Neural cell (in vitro differentiated cells): ENCODE data around the gene CTU1. TPM values are rescaled to one million over a fixed set of nuclear protein-coding genes. Genes with fewer than 3 reads are reported as not detected.

Experiments
- H2AFZ ChIP-seq: fragments of 200-600, 300-800 bp; sonication (generic), shearing (Covaris generic); 2 replicates; pipeline ENCODE4 v1.6.0; 2014; ENCODE audit warnings: low read depth, mild to moderate bottlenecking, antibody characterized with exemption, low read length, moderate library complexity
- H3F3A ChIP-seq: fragments of 200-600 bp; shearing (Covaris generic); 2 replicates; pipeline ENCODE4 v1.6.1; 2016; ENCODE audit warnings: mild to moderate bottlenecking, moderate library complexity, mixed read lengths, antibody characterized with exemption, low read length; ENCODE audit not compliant: insufficient read depth, poor library complexity, severe bottlenecking
- H3K27ac ChIP-seq: fragments of 200-600, 300-800 bp; sonication (generic), shearing (Covaris generic); 2 replicates; pipeline ENCODE4 v1.5.1; 2014; ENCODE audit warnings: mild to moderate bottlenecking, low read length, moderate library complexity
- H3K27me3 ChIP-seq: fragments of 300-800, 200-600 bp; sonication (generic), shearing (Covaris generic); 2 replicates; pipeline ENCODE4 v1.6.0; 2014; ENCODE audit warnings: mild to moderate bottlenecking, low read depth, low read length, moderate library complexity; ENCODE audit not compliant: insufficient read depth
- H3K36me3 ChIP-seq: fragments of 300-800, 200-600 bp; sonication (generic), shearing (Covaris generic); 2 replicates; pipeline ENCODE4 v1.5.1; 2014; ENCODE audit warnings: mild to moderate bottlenecking, antibody characterized with exemption, low read length, moderate library complexity; ENCODE audit not compliant: insufficient read depth
- H3K4me2 ChIP-seq: fragments of 300-800, 200-600 bp; sonication (generic), shearing (Covaris generic); 2 replicates; pipeline ENCODE4 v1.6.0; 2014; ENCODE audit warnings: mild to moderate bottlenecking, low read length
- H3K4me3 ChIP-seq: fragments of 300-800, 200-600 bp; sonication (generic), shearing (Covaris generic); 2 replicates; pipeline ENCODE4 v1.5.1; 2014; ENCODE audit warnings: mild to moderate bottlenecking, low read length, moderate library complexity
- H3K79me2 ChIP-seq: fragments of 200-600 bp; shearing (Covaris generic); replicated peaks from 2 replicates; pipeline ENCODE4 v1.6.0; 2014; ENCODE audit warnings: mild to moderate bottlenecking, low read length, moderate library complexity; ENCODE audit not compliant: insufficient read depth
- H3K9ac ChIP-seq: fragments of 300-800, 200-600 bp; sonication (generic), shearing (Covaris generic); 2 replicates; pipeline ENCODE4 v1.6.1; 2016; ENCODE audit warnings: mild to moderate bottlenecking, low read length, mixed read lengths
- H3K9me2 ChIP-seq: fragments of 200-600 bp; shearing (Covaris generic); 2 replicates; pipeline ENCODE4 v1.6.1; 2016; ENCODE audit warnings: mild to moderate bottlenecking, low read length, mixed read lengths; ENCODE audit not compliant: insufficient read depth
- H3K9me3 ChIP-seq: fragments of 200-600, 300-800 bp; sonication (generic), shearing (Covaris generic); 2 replicates; pipeline ENCODE4 v1.6.1; 2016; ENCODE audit warnings: mild to moderate bottlenecking, mixed run types, low read length, moderate library complexity, mixed read lengths
- H4K20me1 ChIP-seq: fragments of 200-600 bp; shearing (Covaris generic); 2 replicates; pipeline ENCODE4 v1.6.1; 2016; ENCODE audit warnings: mild to moderate bottlenecking, mixed run types; ENCODE audit not compliant: insufficient read depth
- EP300 ChIP-seq: fragments of 450-650 bp; conservative IDR thresholded peaks from 2 replicates; pipeline ENCODE4 v1.6.1; 2014; ENCODE audit warnings: antibody characterized with exemption, mild to moderate bottlenecking, moderate library complexity; ENCODE audit not compliant: poor library complexity, severe bottlenecking
- EZH2 ChIP-seq: fragments of 200-600, 300-800 bp; shearing (Covaris generic), sonication (generic); IDR thresholded peaks from 2 replicates; pipeline ENCODE4 v1.6.1; 2014; ENCODE audit warnings: antibody characterized with exemption, low read length, borderline replicate concordance, mild to moderate bottlenecking; ENCODE audit not compliant: insufficient read depth, poor library complexity, severe bottlenecking
- MXI1 ChIP-seq: fragments of 450-650 bp; conservative IDR thresholded peaks from 2 replicates; pipeline ENCODE4 v1.6.1; 2014; ENCODE audit warnings: antibody characterized with exemption, mild to moderate bottlenecking; ENCODE audit not compliant: poor library complexity, severe bottlenecking
- POLR2AphosphoS5 ChIP-seq: IDR thresholded peaks from 2 replicates; pipeline ENCODE4 v1.6.1; 2012
- RAD21 ChIP-seq: fragments of 450-650 bp; conservative IDR thresholded peaks from 2 replicates; pipeline ENCODE4 v1.6.1; 2014; ENCODE audit warnings: antibody characterized with exemption, mild to moderate bottlenecking, moderate library complexity
- SMC3 ChIP-seq: fragments of 450-650 bp; conservative IDR thresholded peaks from 2 replicates; pipeline ENCODE4 v1.6.1; 2014; ENCODE audit warnings: antibody characterized with exemption, mild to moderate bottlenecking, moderate library complexity; ENCODE audit not compliant: poor library complexity
- TAF1 ChIP-seq: IDR thresholded peaks from 2 replicates; pipeline ENCODE4 v1.6.1; 2012; ENCODE audit warnings: low read depth
- polyA plus RNA-seq: library from polyadenylated mRNA; depleted of rRNA; stranded (reverse); fragments of >200 nt; gene quantifications from 2 replicates; pipeline ENCODE4 v1.2.3, GENCODE V29; 2014
- TF ChIP-seq, protein P1 (sequence below): IDR thresholded peaks from 2 replicates; pipeline ENCODE4 v1.6.1; 2012; ENCODE audit warnings: borderline replicate concordance
- TF ChIP-seq, protein P2 (sequence below): fragments of 450-650 bp; IDR thresholded peaks from 2 replicates; pipeline ENCODE4 v1.5.1; 2014; ENCODE audit warnings: antibody characterized with exemption, mild to moderate bottlenecking, moderate library complexity; ENCODE audit not compliant: poor library complexity, severe bottlenecking

CTU1 gene
- polyA plus RNA-seq, 1 donor from 2014 or later: 12.6 TPM

DNA sequence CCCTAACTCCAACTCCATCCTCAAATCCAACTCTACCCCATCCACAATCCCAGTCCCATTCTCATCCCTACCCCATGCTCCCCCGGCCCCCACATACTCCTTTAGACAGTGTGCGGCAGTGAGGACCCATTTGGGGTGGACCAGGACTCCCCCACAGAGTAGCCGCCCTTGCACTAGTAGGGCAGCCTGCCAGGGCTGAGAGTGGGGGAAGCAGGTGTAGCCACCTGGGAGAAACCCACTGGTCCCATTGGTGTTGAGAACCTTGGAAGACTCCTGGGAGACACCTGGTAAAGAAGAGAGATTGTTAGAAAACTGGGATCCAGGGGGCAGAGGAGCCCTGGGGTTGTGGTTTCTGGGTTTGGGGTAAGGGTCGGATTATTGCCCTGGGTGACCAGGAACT lies 47.9 kb downstream of the CTU1 start:
- Histone ChIP-seq H3K4me3 (no peak overlapping the region), H3K36me3 (no peaks in the 10 kb centered on the region), H3K9me3 (no peaks in the 10 kb centered on the region), H3F3A (no peaks in the 10 kb centered on the region), H3K27me3 (peaks cover 9% of the 10 kb centered on the region), H4K20me1 (no peaks in the 10 kb centered on the region), H3K9ac (no peak overlapping the region), H3K79me2 (no peaks in the 10 kb centered on the region), H3K9me2 (no peaks in the 10 kb centered on the region), H3K27ac (no peak overlapping the region), H3K4me2 (no peak overlapping the region), H2AFZ (no peak overlapping the region)
- TF ChIP-seq POLR2AphosphoS5: no peak
- TF ChIP-seq EZH2: no peak
- TF ChIP-seq RAD21: no peak
- no peak for TF ChIP-seq MXI1
- TF ChIP-seq TAF1: no peak
- TF ChIP-seq EP300: no peak
- no peak for TF ChIP-seq SMC3
- TF ChIP-seq, protein P1, sequence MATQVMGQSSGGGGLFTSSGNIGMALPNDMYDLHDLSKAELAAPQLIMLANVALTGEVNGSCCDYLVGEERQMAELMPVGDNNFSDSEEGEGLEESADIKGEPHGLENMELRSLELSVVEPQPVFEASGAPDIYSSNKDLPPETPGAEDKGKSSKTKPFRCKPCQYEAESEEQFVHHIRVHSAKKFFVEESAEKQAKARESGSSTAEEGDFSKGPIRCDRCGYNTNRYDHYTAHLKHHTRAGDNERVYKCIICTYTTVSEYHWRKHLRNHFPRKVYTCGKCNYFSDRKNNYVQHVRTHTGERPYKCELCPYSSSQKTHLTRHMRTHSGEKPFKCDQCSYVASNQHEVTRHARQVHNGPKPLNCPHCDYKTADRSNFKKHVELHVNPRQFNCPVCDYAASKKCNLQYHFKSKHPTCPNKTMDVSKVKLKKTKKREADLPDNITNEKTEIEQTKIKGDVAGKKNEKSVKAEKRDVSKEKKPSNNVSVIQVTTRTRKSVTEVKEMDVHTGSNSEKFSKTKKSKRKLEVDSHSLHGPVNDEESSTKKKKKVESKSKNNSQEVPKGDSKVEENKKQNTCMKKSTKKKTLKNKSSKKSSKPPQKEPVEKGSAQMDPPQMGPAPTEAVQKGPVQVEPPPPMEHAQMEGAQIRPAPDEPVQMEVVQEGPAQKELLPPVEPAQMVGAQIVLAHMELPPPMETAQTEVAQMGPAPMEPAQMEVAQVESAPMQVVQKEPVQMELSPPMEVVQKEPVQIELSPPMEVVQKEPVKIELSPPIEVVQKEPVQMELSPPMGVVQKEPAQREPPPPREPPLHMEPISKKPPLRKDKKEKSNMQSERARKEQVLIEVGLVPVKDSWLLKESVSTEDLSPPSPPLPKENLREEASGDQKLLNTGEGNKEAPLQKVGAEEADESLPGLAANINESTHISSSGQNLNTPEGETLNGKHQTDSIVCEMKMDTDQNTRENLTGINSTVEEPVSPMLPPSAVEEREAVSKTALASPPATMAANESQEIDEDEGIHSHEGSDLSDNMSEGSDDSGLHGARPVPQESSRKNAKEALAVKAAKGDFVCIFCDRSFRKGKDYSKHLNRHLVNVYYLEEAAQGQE: no peak

DNA sequence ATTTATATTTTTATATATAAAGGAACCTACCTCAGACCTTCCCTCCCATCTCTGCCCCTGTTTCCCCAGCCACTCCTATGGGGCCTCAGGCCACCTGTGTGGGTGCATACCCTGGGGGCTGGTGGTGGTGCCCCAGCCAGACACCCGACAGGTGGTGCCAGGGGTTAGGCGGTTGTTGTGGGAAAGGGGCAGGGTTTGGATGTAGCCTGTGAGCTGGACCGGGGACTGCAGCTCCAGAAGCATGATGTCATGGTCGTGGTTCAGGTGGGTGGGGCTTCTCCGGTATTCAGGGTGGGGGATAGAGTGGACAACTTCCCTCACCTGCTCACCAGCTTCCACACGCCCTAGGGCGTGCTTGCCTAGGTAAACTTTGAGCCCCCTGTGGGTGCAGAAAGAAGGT lies 48.5 kb downstream of the CTU1 start:
- H2AFZ ChIP-seq: no peak overlapping the region
- H3K27me3 ChIP-seq: peaks cover 5% of the 10 kb centered on the region
- no peaks in the 10 kb centered on the region for H3K9me3 ChIP-seq
- no peak overlapping the region for H3K27ac ChIP-seq
- H3K36me3 ChIP-seq: no peaks in the 10 kb centered on the region
- H3K9me2 ChIP-seq: no peaks in the 10 kb centered on the region
- no peak for TF ChIP-seq RAD21
- TF ChIP-seq POLR2AphosphoS5: no peak
- TF ChIP-seq MXI1: no peak
- TF ChIP-seq, protein P1: no peak
- no peak for TF ChIP-seq EZH2
- TF ChIP-seq, protein P2, sequence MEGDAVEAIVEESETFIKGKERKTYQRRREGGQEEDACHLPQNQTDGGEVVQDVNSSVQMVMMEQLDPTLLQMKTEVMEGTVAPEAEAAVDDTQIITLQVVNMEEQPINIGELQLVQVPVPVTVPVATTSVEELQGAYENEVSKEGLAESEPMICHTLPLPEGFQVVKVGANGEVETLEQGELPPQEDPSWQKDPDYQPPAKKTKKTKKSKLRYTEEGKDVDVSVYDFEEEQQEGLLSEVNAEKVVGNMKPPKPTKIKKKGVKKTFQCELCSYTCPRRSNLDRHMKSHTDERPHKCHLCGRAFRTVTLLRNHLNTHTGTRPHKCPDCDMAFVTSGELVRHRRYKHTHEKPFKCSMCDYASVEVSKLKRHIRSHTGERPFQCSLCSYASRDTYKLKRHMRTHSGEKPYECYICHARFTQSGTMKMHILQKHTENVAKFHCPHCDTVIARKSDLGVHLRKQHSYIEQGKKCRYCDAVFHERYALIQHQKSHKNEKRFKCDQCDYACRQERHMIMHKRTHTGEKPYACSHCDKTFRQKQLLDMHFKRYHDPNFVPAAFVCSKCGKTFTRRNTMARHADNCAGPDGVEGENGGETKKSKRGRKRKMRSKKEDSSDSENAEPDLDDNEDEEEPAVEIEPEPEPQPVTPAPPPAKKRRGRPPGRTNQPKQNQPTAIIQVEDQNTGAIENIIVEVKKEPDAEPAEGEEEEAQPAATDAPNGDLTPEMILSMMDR: no peak
- no peak for TF ChIP-seq TAF1
- no peak for TF ChIP-seq EP300
- TF ChIP-seq SMC3: no peak
- no peaks in the 10 kb centered on the region for H3F3A ChIP-seq
- no peak overlapping the region for H3K4me2 ChIP-seq
- H4K20me1 ChIP-seq: no peaks in the 10 kb centered on the region
- no peak overlapping the region for H3K4me3 ChIP-seq
- no peak overlapping the region for H3K9ac ChIP-seq
- H3K79me2 ChIP-seq: no peaks in the 10 kb centered on the region
